ENCODE data around the gene KCNAB3. TPM values are rescaled to one million over a fixed set of nuclear protein-coding genes. Genes with fewer than 3 reads are reported as not detected.
"Not testable (repeated sequence)": the region's sequence is repeated elsewhere in the genome, so short reads cannot be mapped to it uniquely, and the experiment has no call there.

KCNAB3 gene
- polyA plus RNA-seq, 1 donor (not counting 4 experiments of a cell fraction or from before 2014, with no cell fraction given): 2.0 TPM

GRCh38 chr17:7956228-7956965, 26.7 kb upstream of the KCNAB3 start:
- no peaks in the 10 kb centered on the region for H3K9me1 ChIP-seq (ENCODE audit: control insufficient read depth, extremely low read depth, insufficient read depth, low read length)
- H2AFZ ChIP-seq (ENCODE audit: control insufficient read depth, low read length): no peak overlapping the region
- dilution Hi-C loops (cut with MboI; ENCODE audit: extremely low pct_ligation_motif_present, low sequenced_read_pairs): no loop called here
- no peaks in the 10 kb centered on the region for H3K4me1 ChIP-seq (ENCODE audit: control insufficient read depth, extremely low read depth, insufficient read depth, low read length)
- no peaks in the 10 kb centered on the region for H3K36me3 ChIP-seq (ENCODE audit: control insufficient read depth in 2 of 2, extremely low read depth in 1 of 2, insufficient read depth in 2 of 2, low read length in 2 of 2)
- TF ChIP-seq CTCF (optimal IDR thresholded peaks at IDR 0.05 in 1 of 3, IDR thresholded peaks at IDR 0.05 in 1 of 3, conservative IDR thresholded peaks at IDR 0.05 in 1 of 3; ENCODE audit: extremely low read depth in 1 of 3, insufficient read depth in 2 of 3, low read length in 3 of 3) (no peak), EZH2 (IDR thresholded peaks at IDR 0.05; ENCODE audit: low read length) (no peak)
- no peak for FAIRE-seq
- no peak overlapping the region for H3K27ac ChIP-seq (ENCODE audit: control insufficient read depth, insufficient read depth, low read length)
- DNase-seq (ENCODE audit: low read depth, low spot score): no peak
- no peak overlapping the region for H3K4me3 ChIP-seq (ENCODE audit: control insufficient read depth in 2 of 3, extremely low read depth in 1 of 3, insufficient read depth in 2 of 3, low read depth in 1 of 3, low read length in 3 of 3)
- no peaks in the 10 kb centered on the region for H3K9me3 ChIP-seq (ENCODE audit: control insufficient read depth, low read depth, low read length)
- no peak overlapping the region for H3K9ac ChIP-seq (ENCODE audit: control insufficient read depth, extremely low read depth, insufficient read depth, low read length)
- no peaks in the 10 kb centered on the region for H4K20me1 ChIP-seq (ENCODE audit: control insufficient read depth, extremely low read depth, insufficient read depth, low read length)
- H3K4me2 ChIP-seq (ENCODE audit: control insufficient read depth, extremely low read depth, insufficient read depth, low read depth, low read length): no peak overlapping the region
- H3K79me2 ChIP-seq (ENCODE audit: control insufficient read depth, insufficient read depth, low read length): no peaks in the 10 kb centered on the region
- H3K27me3 ChIP-seq (ENCODE audit: control insufficient read depth, extremely low read depth, insufficient read depth, low read length): peaks cover 5% of the 10 kb centered on the region

- TF ChIP-seq EZH2 (IDR thresholded peaks at IDR 0.05; ENCODE audit: low read length): no peak
- TF ChIP-seq CTCF (optimal IDR thresholded peaks at IDR 0.05 in 1 of 3, IDR thresholded peaks at IDR 0.05 in 1 of 3, conservative IDR thresholded peaks at IDR 0.05 in 1 of 3; ENCODE audit: extremely low read depth in 1 of 3, insufficient read depth in 2 of 3, low read length in 3 of 3): no peak
- Histone ChIP-seq H3K9me3 (ENCODE audit: control insufficient read depth, low read depth, low read length) (no peaks in the 10 kb centered on the region), H3K4me2 (ENCODE audit: control insufficient read depth, extremely low read depth, insufficient read depth, low read depth, low read length) (no peak overlapping the region), H4K20me1 (ENCODE audit: control insufficient read depth, extremely low read depth, insufficient read depth, low read length) (no peaks in the 10 kb centered on the region), H3K27me3 (ENCODE audit: control insufficient read depth, extremely low read depth, insufficient read depth, low read length) (peaks cover 2% of the 10 kb centered on the region), H3K4me1 (ENCODE audit: control insufficient read depth, extremely low read depth, insufficient read depth, low read length) (no peaks in the 10 kb centered on the region), H3K79me2 (ENCODE audit: control insufficient read depth, insufficient read depth, low read length) (no peaks in the 10 kb centered on the region), H3K9ac (ENCODE audit: control insufficient read depth, extremely low read depth, insufficient read depth, low read length) (no peak overlapping the region), H2AFZ (ENCODE audit: control insufficient read depth, low read length) (no peak overlapping the region), H3K27ac (ENCODE audit: control insufficient read depth, insufficient read depth, low read length) (no peak overlapping the region), H3K4me3 (ENCODE audit: control insufficient read depth in 2 of 3, extremely low read depth in 1 of 3, insufficient read depth in 2 of 3, low read depth in 1 of 3, low read length in 3 of 3) (no peak overlapping the region), H3K9me1 (ENCODE audit: control insufficient read depth, extremely low read depth, insufficient read depth, low read length) (no peaks in the 10 kb centered on the region), H3K36me3 (ENCODE audit: control insufficient read depth in 2 of 2, extremely low read depth in 1 of 2, insufficient read depth in 2 of 2, low read length in 2 of 2) (no peaks in the 10 kb centered on the region)
- dilution Hi-C loops (cut with MboI; ENCODE audit: extremely low pct_ligation_motif_present, low sequenced_read_pairs): no loop called here
- no peak for DNase-seq (ENCODE audit: low read depth, low spot score)
- no peak for FAIRE-seq
These were observed 26.0 kb upstream of the KCNAB3 start for GRCh38 chr17:7955414-7956227.

- H2AFZ ChIP-seq (ENCODE audit: control insufficient read depth, low read length); FAIRE-seq; H3K9me3 ChIP-seq (ENCODE audit: control insufficient read depth, low read depth, low read length); DNase-seq (ENCODE audit: low read depth, low spot score); H3K36me3 ChIP-seq (ENCODE audit: control insufficient read depth in 2 of 2, extremely low read depth in 1 of 2, insufficient read depth in 2 of 2, low read length in 2 of 2); H3K4me1 ChIP-seq (ENCODE audit: control insufficient read depth, extremely low read depth, insufficient read depth, low read length); H3K9ac ChIP-seq (ENCODE audit: control insufficient read depth, extremely low read depth, insufficient read depth, low read length); H3K9me1 ChIP-seq (ENCODE audit: control insufficient read depth, extremely low read depth, insufficient read depth, low read length); dilution Hi-C loops (cut with MboI; ENCODE audit: extremely low pct_ligation_motif_present, low sequenced_read_pairs); H3K4me3 ChIP-seq (ENCODE audit: control insufficient read depth in 2 of 3, extremely low read depth in 1 of 3, insufficient read depth in 2 of 3, low read depth in 1 of 3, low read length in 3 of 3); H3K79me2 ChIP-seq (ENCODE audit: control insufficient read depth, insufficient read depth, low read length); H3K4me2 ChIP-seq (ENCODE audit: control insufficient read depth, extremely low read depth, insufficient read depth, low read depth, low read length); H3K27ac ChIP-seq (ENCODE audit: control insufficient read depth, insufficient read depth, low read length); H4K20me1 ChIP-seq (ENCODE audit: control insufficient read depth, extremely low read depth, insufficient read depth, low read length); H3K27me3 ChIP-seq (ENCODE audit: control insufficient read depth, extremely low read depth, insufficient read depth, low read length): not testable (repeated sequence)
These were observed 23.6 kb upstream of the KCNAB3 start for GRCh38 chr17:7953266-7953665.
